Measurements from ENCODE around the gene MYO10.

MYO10 gene

DNA sequence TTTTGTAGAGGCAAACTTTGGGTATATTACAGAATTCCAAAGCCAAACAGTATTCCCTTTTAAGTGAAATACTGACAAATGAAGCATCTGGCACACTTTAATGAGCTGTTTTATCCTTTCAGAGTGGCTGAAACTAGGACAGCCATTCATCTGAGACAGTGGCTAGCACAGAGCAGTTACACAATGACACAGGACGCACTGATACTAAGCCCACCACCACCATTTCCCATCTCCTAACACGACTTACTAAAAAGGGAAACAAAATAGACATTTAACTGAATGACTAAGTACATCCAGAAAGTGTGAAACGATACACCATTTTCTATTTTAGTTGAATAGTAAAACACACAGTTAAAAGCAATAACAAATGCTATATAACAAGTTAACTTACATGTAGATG lies 198.9 kb downstream of the MYO10 start:
- H3K4me3 ChIP-seq (ENCODE audit: low read depth, low read length): no peak overlapping the region
- in situ Hi-C loops (cut with HindIII; ENCODE audit: low sequenced_read_pairs): no loop called here
- no peak for DNase-seq (ENCODE audit: low read depth, low spot score)
- TF ChIP-seq CTCF (IDR thresholded peaks at IDR 0.05; ENCODE audit: low read depth, low read length): no peak

GRCh38 chr5:16736158-16736995 lies 199.7 kb downstream of the MYO10 start:
- in situ Hi-C loops (cut with HindIII; ENCODE audit: low sequenced_read_pairs): no loop called here
- TF ChIP-seq CTCF (IDR thresholded peaks at IDR 0.05; ENCODE audit: low read depth, low read length): no peak
- no peak overlapping the region for H3K4me3 ChIP-seq (ENCODE audit: low read depth, low read length)
- peak; percentile 75 for DNase-seq (ENCODE audit: low read depth, low spot score)

- in situ Hi-C loops (cut with HindIII; ENCODE audit: low sequenced_read_pairs): no loop called here
- no peak for TF ChIP-seq CTCF (IDR thresholded peaks at IDR 0.05; ENCODE audit: low read depth, low read length)
- no peak for DNase-seq (ENCODE audit: low read depth, low spot score)
- no peak overlapping the region for H3K4me3 ChIP-seq (ENCODE audit: low read depth, low read length)
These were observed 200.7 kb downstream of the MYO10 start for GRCh38 chr5:16735101-16736060.

DNA sequence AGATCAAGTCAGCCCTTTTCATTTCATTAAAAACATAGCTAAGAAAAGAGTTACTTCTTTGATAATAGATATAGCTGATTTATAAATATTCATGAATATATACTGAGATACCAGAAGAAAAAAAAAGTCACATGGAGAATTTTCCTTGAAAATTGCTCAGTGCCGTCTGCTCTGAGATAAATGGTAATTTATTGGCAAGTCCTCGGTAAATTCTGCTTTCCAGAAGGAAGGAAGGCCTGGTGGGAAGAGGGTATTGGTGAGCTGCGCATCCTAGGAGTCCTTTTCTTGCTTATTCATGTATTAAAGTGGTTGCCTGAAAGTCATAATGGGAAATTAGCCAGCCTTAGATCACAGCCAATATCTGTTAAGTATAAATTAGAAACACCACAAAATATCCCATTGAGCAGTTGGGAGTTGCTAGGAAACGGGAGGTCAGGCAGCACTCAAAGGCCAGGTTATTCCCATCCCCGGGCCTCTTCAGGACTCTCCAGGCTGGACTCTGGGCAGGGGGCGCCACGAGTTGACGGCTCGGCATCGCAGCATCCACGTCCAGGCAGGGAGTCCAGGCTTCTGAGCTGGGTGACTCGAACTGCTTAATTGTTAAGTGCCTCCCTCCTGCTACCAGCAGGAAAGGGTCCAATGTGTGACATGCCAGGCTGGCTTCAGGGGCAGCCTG lies 202.6 kb downstream of the MYO10 start:
- DNase-seq (ENCODE audit: low read depth, low spot score): no peak
- in situ Hi-C loops (cut with HindIII; ENCODE audit: low sequenced_read_pairs): no loop called here
- H3K4me3 ChIP-seq (ENCODE audit: low read depth, low read length): no peak overlapping the region
- TF ChIP-seq CTCF (IDR thresholded peaks at IDR 0.05; ENCODE audit: low read depth, low read length): no peak

DNA sequence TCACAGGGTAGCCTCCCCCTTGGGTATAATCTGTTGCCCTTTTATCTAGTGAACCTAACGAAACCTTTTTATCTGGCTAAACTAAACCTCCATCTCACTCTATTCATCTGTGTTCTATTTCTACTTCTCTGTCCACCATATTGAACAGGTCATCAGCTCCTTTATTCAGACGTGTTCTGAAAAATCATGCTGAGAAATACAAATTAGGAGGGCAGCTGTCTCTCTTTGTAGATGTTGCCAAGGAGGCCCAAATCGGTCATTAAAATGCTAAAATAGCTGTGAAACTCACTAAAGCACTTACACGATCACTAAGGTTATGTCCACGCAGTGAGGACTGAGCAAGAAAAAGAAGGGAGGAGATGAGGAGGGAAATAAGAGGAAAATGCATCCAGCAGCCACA lies 203.7 kb downstream of the MYO10 start:
- no peak overlapping the region for H3K4me3 ChIP-seq (ENCODE audit: low read depth, low read length)
- no peak for TF ChIP-seq CTCF (IDR thresholded peaks at IDR 0.05; ENCODE audit: low read depth, low read length)
- in situ Hi-C loops (cut with HindIII; ENCODE audit: low sequenced_read_pairs): no loop called here
- DNase-seq (ENCODE audit: low read depth, low spot score): no peak

DNA sequence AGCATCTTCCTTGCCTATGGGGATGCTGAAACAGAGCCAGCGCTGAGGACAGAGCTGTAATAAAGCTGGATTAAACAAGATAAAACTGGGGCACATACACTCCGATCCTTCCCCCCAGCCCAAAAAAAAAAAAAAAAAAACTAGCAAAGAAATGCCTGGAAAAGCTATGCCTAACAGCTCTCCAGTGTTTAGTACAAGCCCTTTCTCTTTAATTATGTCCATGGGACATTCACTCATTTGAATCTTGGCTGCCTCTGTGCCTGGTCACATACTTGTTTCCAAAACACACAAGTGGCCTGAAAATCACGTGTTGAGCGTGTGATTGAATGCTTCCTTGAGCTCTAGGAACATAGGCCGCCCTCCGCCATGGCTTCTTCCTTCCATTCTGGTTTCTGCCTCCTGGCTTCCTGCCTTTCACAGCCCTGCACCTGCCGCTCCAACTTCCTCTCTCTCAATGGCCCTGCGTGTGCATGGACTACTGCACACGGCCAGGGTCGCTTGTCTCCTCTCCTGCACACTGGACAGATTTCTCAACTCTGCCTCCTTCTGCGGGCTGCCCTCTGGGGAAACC lies 208.2 kb downstream of the MYO10 start:
- TF ChIP-seq CTCF (IDR thresholded peaks at IDR 0.05; ENCODE audit: low read depth, low read length): no peak
- no peak for DNase-seq (ENCODE audit: low read depth, low spot score)
- no peak overlapping the region for H3K4me3 ChIP-seq (ENCODE audit: low read depth, low read length)
- in situ Hi-C loops (cut with HindIII; ENCODE audit: low sequenced_read_pairs): no loop called here
